Mammary epithelial cell (primary cell): ENCODE measurements around the gene TOP2B.

Experiments
- CTCF ChIP-seq, 2 donors: IDR thresholded peaks in 1 of 2; conservative IDR thresholded peaks in 1 of 2; 2 replicates each; pipeline ENCODE4 v1.5.1; 2011 to 2012; ENCODE audit warnings: inconsistent platforms in 2 of 2, low read length in 2 of 2, mild to moderate bottlenecking in 2 of 2, control low read depth in 1 of 2, low read depth in 1 of 2; ENCODE audit not compliant: insufficient read depth in 1 of 2; ENCODE audit errors: extremely low read depth in 1 of 2
- EZH2 ChIP-seq: IDR thresholded peaks from 2 replicates; pipeline ENCODE4 v1.6.1; 2012; ENCODE audit warnings: low read length, inconsistent platforms, borderline replicate concordance

- TF ChIP-seq CTCF (conservative IDR thresholded peaks at IDR 0.05 in 1 of 2, IDR thresholded peaks at IDR 0.05 in 1 of 2; ENCODE audit: extremely low read depth in 1 of 2, insufficient read depth in 1 of 2, low read depth in 1 of 2, low read length in 2 of 2): no peak
- no peak for TF ChIP-seq EZH2
These were observed at the start of gene TOP2B for GRCh38 chr3:25664812-25665314.
